ENCODE measurements around the gene HCRTR1. TPM values are rescaled to one million over a fixed set of nuclear protein-coding genes. Genes with fewer than 3 reads are reported as not detected.
A peak's percentile ranks its signal among the peaks of the same experiment; 100 is the strongest.

HCRTR1 gene
- total RNA-seq, 4 donors from 2014 or later = 0.45 to 1.8 (median 1.7) TPM; not detected in 1

- H3K27ac ChIP-seq (replicated peaks in 1 of 4) = no peak overlapping the region
- 92% methylated on average over 11 of the region's 11 CpGs for WGBS
These were observed 47.3 kb upstream of the HCRTR1 start for GRCh38 chr1:31570228-31570627.

GRCh38 chr1:31570906-31571305 lies 46.6 kb upstream of the HCRTR1 start:
- no peaks in the 10 kb centered on the region for H3K27me3 ChIP-seq
- H3K27ac ChIP-seq (replicated peaks in 1 of 4) = no peak overlapping the region
- no peak overlapping the region for H3K4me3 ChIP-seq
- WGBS = 84% methylated on average over 1 of the region's 1 CpG
- H3K9me3 ChIP-seq = no peaks in the 10 kb centered on the region
- no peaks in the 10 kb centered on the region for H3K36me3 ChIP-seq
- no peak for TF ChIP-seq POLR2A (IDR thresholded peaks at IDR 0.05; ENCODE audit: low read depth)
- no peak for TF ChIP-seq POLR2AphosphoS5 (IDR thresholded peaks at IDR 0.05)
- TF ChIP-seq CTCF (IDR thresholded peaks at IDR 0.05) = no peak
- no peak for TF ChIP-seq EP300 (IDR thresholded peaks at IDR 0.05)
- no peak for DNase-seq (ENCODE audit: extremely low spot score)
- H3K4me1 ChIP-seq = peaks cover 36 to 42% (median 36%) of the 10 kb centered on the region in 4 donors
- intact Hi-C loops (cut with DNase I) = no loop called here

More at GRCh38 chr1:31570228-31570627, 47.3 kb upstream of the HCRTR1 start:
- H3K27me3 ChIP-seq = no peaks in the 10 kb centered on the region
- H3K4me1 ChIP-seq = peaks cover 29 to 35% (median 30%) of the 10 kb centered on the region in 4 donors
- H3K36me3 ChIP-seq = no peaks in the 10 kb centered on the region
- TF ChIP-seq POLR2A (IDR thresholded peaks at IDR 0.05; ENCODE audit: low read depth) (no peak), EP300 (IDR thresholded peaks at IDR 0.05) (no peak), CTCF (IDR thresholded peaks at IDR 0.05) (no peak)
- peak; percentile 64 for DNase-seq (ENCODE audit: extremely low spot score)
- intact Hi-C loops (cut with DNase I) = no loop called here
- H3K9me3 ChIP-seq = no peaks in the 10 kb centered on the region
- no peak overlapping the region for H3K4me3 ChIP-seq

GRCh38 chr1:31571340-31572295 lies 45.9 kb upstream of the HCRTR1 start:
- no peaks in the 10 kb centered on the region for H3K27me3 ChIP-seq
- peak; percentile 81 for DNase-seq (ENCODE audit: extremely low spot score)
- TF ChIP-seq EP300 (IDR thresholded peaks at IDR 0.05) = no peak
- TF ChIP-seq CTCF (IDR thresholded peaks at IDR 0.05) = no peak
- TF ChIP-seq POLR2A (IDR thresholded peaks at IDR 0.05; ENCODE audit: low read depth) = no peak
- TF ChIP-seq POLR2AphosphoS5 (IDR thresholded peaks at IDR 0.05) = no peak
- H3K36me3 ChIP-seq = no peaks in the 10 kb centered on the region
- peaks cover 42 to 45% (median 43%) of the 10 kb centered on the region in 4 donors for H3K4me1 ChIP-seq
- H3K4me3 ChIP-seq = no peak overlapping the region
- intact Hi-C loops (cut with DNase I) = no loop called here
- H3K27ac ChIP-seq (replicated peaks in 1 of 4) = no peak overlapping the region
- 83% methylated on average over 14 of the region's 14 CpGs for WGBS
- H3K9me3 ChIP-seq = no peaks in the 10 kb centered on the region

- no peaks in the 10 kb centered on the region for H3K9me3 ChIP-seq
- 80% methylated on average over 5 of the region's 7 CpGs for WGBS
- no peaks in the 10 kb centered on the region for H3K27me3 ChIP-seq
- H3K27ac ChIP-seq (replicated peaks in 1 of 4) = peak overlapping the region; percentile 92 to 96 (median 94)
- no peak overlapping the region for H3K4me3 ChIP-seq
- TF ChIP-seq CTCF (IDR thresholded peaks at IDR 0.05) = no peak
- peak in 1 of 2 donors; percentile 8 for TF ChIP-seq POLR2AphosphoS5 (IDR thresholded peaks at IDR 0.05)
- no peak for TF ChIP-seq POLR2A (IDR thresholded peaks at IDR 0.05; ENCODE audit: low read depth)
- peak; percentile 53 for DNase-seq (ENCODE audit: extremely low spot score)
- peaks cover 42 to 51% (median 48%) of the 10 kb centered on the region in 4 donors for H3K4me1 ChIP-seq
- intact Hi-C loops (cut with DNase I) = no loop called here
- H3K36me3 ChIP-seq = peaks cover 0 to 8% (median 0%) of the 10 kb centered on the region in 4 donors
These were observed 45.0 kb upstream of the HCRTR1 start for GRCh38 chr1:31572323-31573104.
